DOHH2 (cell line): ENCODE results near the gene PDE6C.

Experiments used
- H3F3A ChIP-seq: fragments of 200-600 bp; sonication (generic), shearing (Covaris generic); 2 replicates; pipeline ENCODE4 v1.6.0; 2016; ENCODE audit warnings: antibody characterized with exemption, mild to moderate bottlenecking; ENCODE audit not compliant: control insufficient read depth, insufficient read depth
- H3K27ac ChIP-seq: fragments of 200-600 bp; sonication (generic); 2 replicates; pipeline ENCODE4 v1.5.1; 2014; ENCODE audit warnings: low read depth, mild to moderate bottlenecking, low read length, moderate library complexity
- H3K27me3 ChIP-seq: fragments of 200-600 bp; sonication (generic); 2 replicates; pipeline ENCODE4 v1.6.1; 2014; ENCODE audit warnings: mild to moderate bottlenecking, low read length, mixed read lengths; ENCODE audit not compliant: control insufficient read depth
- H3K36me3 ChIP-seq: fragments of 200-600 bp; sonication (generic); 2 replicates; pipeline ENCODE4 v1.6.1; 2014; ENCODE audit warnings: mild to moderate bottlenecking, low read length, moderate library complexity, mixed read lengths; ENCODE audit not compliant: control insufficient read depth
- H3K4me1 ChIP-seq: fragments of 200-600 bp; sonication (generic); 2 replicates; pipeline ENCODE4 v1.6.1; 2014; ENCODE audit warnings: mild to moderate bottlenecking, low read length, mixed read lengths; ENCODE audit not compliant: control insufficient read depth
- H3K4me2 ChIP-seq: fragments of 200-600 bp; sonication (generic); 2 replicates; pipeline ENCODE4 v1.6.0; 2014; ENCODE audit warnings: mild to moderate bottlenecking, low read length, moderate library complexity
- H3K4me3 ChIP-seq: fragments of 200-600 bp; sonication (generic); 2 replicates; pipeline ENCODE4 v1.5.1; 2014; ENCODE audit warnings: mild to moderate bottlenecking, low read length, mixed read lengths
- H3K79me2 ChIP-seq: fragments of 200-600 bp; sonication (generic); 2 replicates; pipeline ENCODE4 v1.6.1; 2014; ENCODE audit warnings: mild to moderate bottlenecking, low read length, mixed read lengths; ENCODE audit not compliant: control insufficient read depth
- H3K9me2 ChIP-seq: fragments of 200-600 bp; sonication (generic); replicated peaks from 2 replicates; pipeline ENCODE4 v1.6.1; 2014; ENCODE audit warnings: mild to moderate bottlenecking, low read length, mixed read lengths; ENCODE audit not compliant: control insufficient read depth
- H3K9me3 ChIP-seq: fragments of 200-600 bp; sonication (generic); 2 replicates; pipeline ENCODE4 v1.6.1; 2014; ENCODE audit warnings: antibody characterized with exemption, low read length, mixed read lengths; ENCODE audit not compliant: control insufficient read depth, insufficient read depth
- H4K20me1 ChIP-seq: fragments of 200-600 bp; sonication (generic); 2 replicates; pipeline ENCODE4 v1.6.0; 2014; ENCODE audit warnings: low read depth, mild to moderate bottlenecking, antibody characterized with exemption, low read length, moderate library complexity; ENCODE audit not compliant: control insufficient read depth, insufficient read depth
- CTCF ChIP-seq: fragments of 200-600 bp; sonication (generic); IDR thresholded peaks from one replicate; pipeline ENCODE4 v1.5.1; 2014; ENCODE audit warnings: antibody characterized with exemption, mild to moderate bottlenecking, low read depth, low read length; ENCODE audit not compliant: poor library complexity, severe bottlenecking
- EZH2phosphoT487 ChIP-seq: fragments of 200-600 bp; sonication (generic); IDR thresholded peaks from 2 replicates; pipeline ENCODE4 v1.6.1; 2017; ENCODE audit warnings: borderline replicate concordance, mild to moderate bottlenecking, antibody characterized with exemption, low read length, moderate library complexity, mixed read lengths

Gene PDE6C

GRCh38 chr10:93703841-93704240, 91.5 kb downstream of the PDE6C start:
- peaks cover 23% of the 10 kb centered on the region for H3K4me1 ChIP-seq
- H4K20me1 ChIP-seq, result no peaks in the 10 kb centered on the region
- no peaks in the 10 kb centered on the region for H3K9me2 ChIP-seq
- H3K9me3 ChIP-seq, result no peaks in the 10 kb centered on the region
- H3K79me2 ChIP-seq, result peaks cover 17% of the 10 kb centered on the region
- H3K27me3 ChIP-seq, result no peaks in the 10 kb centered on the region
- no peak overlapping the region for H3K4me2 ChIP-seq
- peaks cover 14% of the 10 kb centered on the region for H3K36me3 ChIP-seq
- H3K27ac ChIP-seq, result no peak overlapping the region
- TF ChIP-seq CTCF, result no peak
- no peak for TF ChIP-seq EZH2phosphoT487
- H3K4me3 ChIP-seq, result no peak overlapping the region
- H3F3A ChIP-seq, result no peaks in the 10 kb centered on the region

GRCh38 chr10:93704451-93704850, 92.1 kb downstream of the PDE6C start:
- Histone ChIP-seq H3K27ac (no peak overlapping the region), H3K4me2 (no peak overlapping the region), H3K9me2 (no peaks in the 10 kb centered on the region), H4K20me1 (no peaks in the 10 kb centered on the region), H3K36me3 (peaks cover 9% of the 10 kb centered on the region), H3K79me2 (peaks cover 17% of the 10 kb centered on the region), H3K4me1 (peaks cover 23% of the 10 kb centered on the region), H3K4me3 (no peak overlapping the region), H3K27me3 (no peaks in the 10 kb centered on the region), H3K9me3 (no peaks in the 10 kb centered on the region), H3F3A (no peaks in the 10 kb centered on the region)
- no peak for TF ChIP-seq CTCF
- TF ChIP-seq EZH2phosphoT487, result no peak

- Histone ChIP-seq H3K4me3 (no peak overlapping the region), H3K4me2 (no peak overlapping the region), H3K79me2 (no peaks in the 10 kb centered on the region), H3F3A (no peaks in the 10 kb centered on the region), H3K27ac (no peak overlapping the region), H3K36me3 (no peaks in the 10 kb centered on the region), H3K9me2 (no peaks in the 10 kb centered on the region), H3K27me3 (no peaks in the 10 kb centered on the region), H3K9me3 (no peaks in the 10 kb centered on the region), H3K4me1 (peaks cover 8% of the 10 kb centered on the region), H4K20me1 (no peaks in the 10 kb centered on the region)
- TF ChIP-seq EZH2phosphoT487 (no peak), CTCF (no peak)
Measured at GRCh38 chr10:93707623-93708022, 95.3 kb downstream of the PDE6C start.

- Histone ChIP-seq H3K4me1 (no peaks in the 10 kb centered on the region), H3K36me3 (no peaks in the 10 kb centered on the region), H3K27me3 (no peaks in the 10 kb centered on the region), H3K27ac (no peak overlapping the region), H3K9me2 (no peaks in the 10 kb centered on the region), H3F3A (no peaks in the 10 kb centered on the region), H3K9me3 (no peaks in the 10 kb centered on the region), H3K4me3 (no peak overlapping the region), H4K20me1 (no peaks in the 10 kb centered on the region), H3K4me2 (no peak overlapping the region), H3K79me2 (no peaks in the 10 kb centered on the region)
- TF ChIP-seq CTCF (no peak), EZH2phosphoT487 (no peak)
Measured at GRCh38 chr10:93710333-93710909, 98.1 kb downstream of the PDE6C start.
